K562 (cell line): ENCODE measurements around the gene SERPINH1. TPM values are rescaled to one million over a fixed set of nuclear protein-coding genes. Genes with fewer than 3 reads are reported as not detected.

Source experiments
- DMBX1 ChIP-seq: fragments of 250-450 bp; sonication (Bioruptor Pico); IDR thresholded peaks from 2 replicates; pipeline ENCODE4 v1.8.0; 2022; ENCODE audit warnings: inconsistent platforms, mild to moderate bottlenecking, moderate library complexity, borderline replicate concordance
- HCFC1 ChIP-seq: IDR thresholded peaks from 2 replicates; pipeline ENCODE4 v1.6.1; 2012; ENCODE audit warnings: low read depth, low read length, improper control_type of control experiment
- LEF1 ChIP-seq: fragments of 450-650 bp; IDR thresholded peaks from 2 replicates; pipeline ENCODE4 v1.6.1; 2016; ENCODE audit warnings: mild to moderate bottlenecking
- MEF2D ChIP-seq: conservative IDR thresholded peaks from 2 replicates; pipeline ENCODE4 v1.6.1; 2016; ENCODE audit warnings: low read depth, missing genetic modification characterization, missing compliant biosample characterization
- MYC ChIP-seq, 2 experiments: fragments of 250-450 bp in 1 of 2; sonication (Bioruptor Pico) in 1 of 2; IDR thresholded peaks; 2 replicates each; pipeline versions ENCODE4 v1.5.1 to v1.6.1; 2012 to 2021; ENCODE audit warnings: low read depth in 2 of 2, borderline replicate concordance in 1 of 2, improper control_type of control experiment in 1 of 2, low read length in 1 of 2, mild to moderate bottlenecking in 1 of 2, moderate library complexity in 1 of 2
- NBN ChIP-seq: fragments of 450-650 bp; IDR thresholded peaks from 2 replicates; pipeline ENCODE4 v1.6.1; 2016; ENCODE audit warnings: low read depth, mild to moderate bottlenecking
- POLR2AphosphoS2 ChIP-seq: IDR thresholded peaks from 2 replicates; pipeline ENCODE4 v1.6.1; 2012; ENCODE audit warnings: low read length, improper control_type of control experiment
- RBFOX2 ChIP-seq: fragments of 200-400 bp; formaldehyde crosslinking; IDR thresholded peaks from 2 replicates; pipeline ENCODE4 v1.6.1; 2017; ENCODE audit warnings: low read depth, mild to moderate bottlenecking, low read length, moderate library complexity
- TBP ChIP-seq: optimal IDR thresholded peaks from 2 replicates; pipeline ENCODE3; 2011; ENCODE audit warnings: low read depth, low read length, improper control_type of control experiment
- YY1 ChIP-seq, 3 experiments: IDR thresholded peaks; 2 replicates each; pipeline ENCODE4 v1.6.1; 2011; ENCODE audit warnings: low read length in 2 of 3, mild to moderate bottlenecking in 2 of 3, moderate library complexity in 2 of 3, borderline replicate concordance in 1 of 3, control low read depth in 1 of 3, low read depth in 1 of 3; ENCODE audit not compliant: insufficient read depth in 3 of 3, insufficient replicate concordance in 2 of 3, control insufficient read depth in 1 of 3, insufficient read length in 1 of 3; ENCODE audit errors: extremely low read depth in 1 of 3
- ZFX ChIP-seq: sonication (generic); formaldehyde crosslinking; IDR thresholded peaks from 2 replicates; pipeline ENCODE4 v1.8.0; 2022; ENCODE audit warnings: mild to moderate bottlenecking, missing genetic modification reagents, moderate library complexity
- ZNF121 ChIP-seq: sonication (generic); formaldehyde crosslinking; conservative IDR thresholded peaks from 2 replicates; pipeline ENCODE4 v1.8.0; 2022; ENCODE audit warnings: missing genetic modification reagents
- ZNF518B ChIP-seq: fragments of 250-450 bp; sonication (Bioruptor Pico); IDR thresholded peaks from 2 replicates; pipeline ENCODE4 v1.5.0; 2021; ENCODE audit warnings: mild to moderate bottlenecking, moderate library complexity
- polyA plus RNA-seq, 8 experiments: library from polyadenylated mRNA; depleted of rRNA in 4 of 8; stranded (reverse) in 5 of 8; unstranded in 3 of 8; fragments of >200 nt; fragmentation: Nextera tagmentation in 2 of 8; fragmentation: Illumina TruSeq in 1 of 8; extraction: Ambion mirVana in 2 of 8; extraction: Trizol in 1 of 8; gene quantifications; 2 replicates each; pipeline versions ENCODE4 v1.2.1 to v1.2.3, GENCODE V29; 2011 to 2014; ENCODE audit warnings: inconsistent platforms in 1 of 8, missing spikeins in 1 of 8
- total RNA-seq, 7 experiments: library from RNA; depleted of rRNA in 6 of 7; stranded (reverse); fragments of >200 nt in 6 of 7; fragmentation: Illumina TruSeq in 2 of 7; extraction: Trizol in 2 of 7; gene quantifications; 2 replicates each; pipeline versions ENCODE4 v1.2.1 to v1.2.3, GENCODE V29; 2011 to 2021; ENCODE audit warnings: low replicate concordance in 1 of 7
- TF ChIP-seq, protein P1 (sequence below): IDR thresholded peaks from 3 replicates; pipeline ENCODE4 v1.6.1; 2011; ENCODE audit warnings: borderline replicate concordance, mild to moderate bottlenecking, moderate library complexity; ENCODE audit not compliant: insufficient read length; ENCODE audit errors: extremely low read depth
- TF ChIP-seq, protein P2 (sequence below), 2 experiments: fragments of 250-450 bp in 1 of 2; fragments of 450-650 bp in 1 of 2; sonication (Bioruptor Pico) in 1 of 2; IDR thresholded peaks; 2 replicates each; pipeline versions ENCODE4 v1.6.1 to v1.8.0; 2016 to 2021; ENCODE audit warnings: mild to moderate bottlenecking in 2 of 2, moderate library complexity in 2 of 2, missing compliant biosample characterization in 1 of 2, missing genetic modification characterization in 1 of 2
- TF ChIP-seq, protein P3 (sequence below), 2 experiments: fragments of 450-650 bp; conservative IDR thresholded peaks; 2 replicates each; pipeline ENCODE4 v1.6.1; 2017; ENCODE audit warnings: mild to moderate bottlenecking in 2 of 2, moderate library complexity in 2 of 2

The SERPINH1 gene
- total and polyA plus RNA-seq, 9 of the 15 experiments (the other 6 are each of a cell fraction or from before 2014, with no cell fraction given) = 2.8 to 106 (median 67.9) TPM

- no peak for TF ChIP-seq LEF1
- TF ChIP-seq YY1 (IDR thresholded peaks at IDR 0.05; ENCODE audit: borderline replicate concordance in 1 of 3, control insufficient read depth in 1 of 3, extremely low read depth in 1 of 3, insufficient read depth in 3 of 3, insufficient read length in 1 of 3, insufficient replicate concordance in 2 of 3, low read depth in 1 of 3, low read length in 2 of 3) = peak in 2 of 3 experiments; percentile 32 to 43
- no peak for TF ChIP-seq POLR2AphosphoS2
- peak; percentile 42 for TF ChIP-seq TBP
- TF ChIP-seq ZFX (CRISPR knock-in tag) = peak; percentile 96
- 0 out of 2 replicates have a peak, but pooled peaks have one; percentile 59 for TF ChIP-seq DMBX1 (CRISPR knock-in tag)
- TF ChIP-seq ZNF518B (CRISPR knock-in tag) = no peak
- TF ChIP-seq, protein P1, sequence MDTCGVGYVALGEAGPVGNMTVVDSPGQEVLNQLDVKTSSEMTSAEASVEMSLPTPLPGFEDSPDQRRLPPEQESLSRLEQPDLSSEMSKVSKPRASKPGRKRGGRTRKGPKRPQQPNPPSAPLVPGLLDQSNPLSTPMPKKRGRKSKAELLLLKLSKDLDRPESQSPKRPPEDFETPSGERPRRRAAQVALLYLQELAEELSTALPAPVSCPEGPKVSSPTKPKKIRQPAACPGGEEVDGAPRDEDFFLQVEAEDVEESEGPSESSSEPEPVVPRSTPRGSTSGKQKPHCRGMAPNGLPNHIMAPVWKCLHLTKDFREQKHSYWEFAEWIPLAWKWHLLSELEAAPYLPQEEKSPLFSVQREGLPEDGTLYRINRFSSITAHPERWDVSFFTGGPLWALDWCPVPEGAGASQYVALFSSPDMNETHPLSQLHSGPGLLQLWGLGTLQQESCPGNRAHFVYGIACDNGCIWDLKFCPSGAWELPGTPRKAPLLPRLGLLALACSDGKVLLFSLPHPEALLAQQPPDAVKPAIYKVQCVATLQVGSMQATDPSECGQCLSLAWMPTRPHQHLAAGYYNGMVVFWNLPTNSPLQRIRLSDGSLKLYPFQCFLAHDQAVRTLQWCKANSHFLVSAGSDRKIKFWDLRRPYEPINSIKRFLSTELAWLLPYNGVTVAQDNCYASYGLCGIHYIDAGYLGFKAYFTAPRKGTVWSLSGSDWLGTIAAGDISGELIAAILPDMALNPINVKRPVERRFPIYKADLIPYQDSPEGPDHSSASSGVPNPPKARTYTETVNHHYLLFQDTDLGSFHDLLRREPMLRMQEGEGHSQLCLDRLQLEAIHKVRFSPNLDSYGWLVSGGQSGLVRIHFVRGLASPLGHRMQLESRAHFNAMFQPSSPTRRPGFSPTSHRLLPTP = no peak
- TF ChIP-seq MEF2D (tag) = no peak
- TF ChIP-seq HCFC1 = 0 out of 2 replicates have a peak, but pooled peaks have one; percentile 19
- no peak for TF ChIP-seq NBN
- TF ChIP-seq, protein P2, sequence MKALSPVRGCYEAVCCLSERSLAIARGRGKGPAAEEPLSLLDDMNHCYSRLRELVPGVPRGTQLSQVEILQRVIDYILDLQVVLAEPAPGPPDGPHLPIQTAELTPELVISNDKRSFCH (CRISPR knock-in tag; IDR thresholded peaks at IDR 0.05) = no peak
- TF ChIP-seq, protein P2 (tag; IDR thresholded peaks at IDR 0.05) = peak; percentile 78
- TF ChIP-seq MYC (IDR thresholded peaks at IDR 0.05; ENCODE audit: low read depth, low read length) = peak; percentile 74
- TF ChIP-seq MYC (CRISPR knock-in tag; IDR thresholded peaks at IDR 0.05; ENCODE audit: borderline replicate concordance, low read depth) = no peak
- no peak for TF ChIP-seq ZNF121 (CRISPR knock-in tag)
- TF ChIP-seq, protein P3, sequence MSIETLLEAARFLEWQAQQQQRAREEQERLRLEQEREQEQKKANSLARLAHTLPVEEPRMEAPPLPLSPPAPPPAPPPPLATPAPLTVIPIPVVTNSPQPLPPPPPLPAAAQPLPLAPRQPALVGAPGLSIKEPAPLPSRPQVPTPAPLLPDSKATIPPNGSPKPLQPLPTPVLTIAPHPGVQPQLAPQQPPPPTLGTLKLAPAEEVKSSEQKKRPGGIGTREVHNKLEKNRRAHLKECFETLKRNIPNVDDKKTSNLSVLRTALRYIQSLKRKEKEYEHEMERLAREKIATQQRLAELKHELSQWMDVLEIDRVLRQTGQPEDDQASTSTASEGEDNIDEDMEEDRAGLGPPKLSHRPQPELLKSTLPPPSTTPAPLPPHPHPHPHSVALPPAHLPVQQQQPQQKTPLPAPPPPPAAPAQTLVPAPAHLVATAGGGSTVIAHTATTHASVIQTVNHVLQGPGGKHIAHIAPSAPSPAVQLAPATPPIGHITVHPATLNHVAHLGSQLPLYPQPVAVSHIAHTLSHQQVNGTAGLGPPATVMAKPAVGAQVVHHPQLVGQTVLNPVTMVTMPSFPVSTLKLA (conservative IDR thresholded peaks at IDR 0.05) = peak; percentile 34 to 69; a peak in 2 of 4 replicates
- TF ChIP-seq RBFOX2 = peak; percentile 78
Observed at GRCh38 chr11:75563978-75564552, 2.0 kb downstream of the SERPINH1 start (continued).
